ENCODE data around the gene ALOX15B.

ALOX15B gene

GRCh38 chr17:8080208-8080798 is 41.4 kb downstream of the ALOX15B start:
- no peak overlapping the region; the same call in 1 of the 2 replicates for H3K4me3 ChIP-seq (replicated peaks; ENCODE audit: low read depth, low read length)
- DNase-seq (ENCODE audit: extremely low read depth, insufficient read length): no peak
- no peaks in the 10 kb centered on the region for H3K36me3 ChIP-seq (ENCODE audit: control insufficient read depth, insufficient read depth, low read length)
- TF ChIP-seq, protein P1, sequence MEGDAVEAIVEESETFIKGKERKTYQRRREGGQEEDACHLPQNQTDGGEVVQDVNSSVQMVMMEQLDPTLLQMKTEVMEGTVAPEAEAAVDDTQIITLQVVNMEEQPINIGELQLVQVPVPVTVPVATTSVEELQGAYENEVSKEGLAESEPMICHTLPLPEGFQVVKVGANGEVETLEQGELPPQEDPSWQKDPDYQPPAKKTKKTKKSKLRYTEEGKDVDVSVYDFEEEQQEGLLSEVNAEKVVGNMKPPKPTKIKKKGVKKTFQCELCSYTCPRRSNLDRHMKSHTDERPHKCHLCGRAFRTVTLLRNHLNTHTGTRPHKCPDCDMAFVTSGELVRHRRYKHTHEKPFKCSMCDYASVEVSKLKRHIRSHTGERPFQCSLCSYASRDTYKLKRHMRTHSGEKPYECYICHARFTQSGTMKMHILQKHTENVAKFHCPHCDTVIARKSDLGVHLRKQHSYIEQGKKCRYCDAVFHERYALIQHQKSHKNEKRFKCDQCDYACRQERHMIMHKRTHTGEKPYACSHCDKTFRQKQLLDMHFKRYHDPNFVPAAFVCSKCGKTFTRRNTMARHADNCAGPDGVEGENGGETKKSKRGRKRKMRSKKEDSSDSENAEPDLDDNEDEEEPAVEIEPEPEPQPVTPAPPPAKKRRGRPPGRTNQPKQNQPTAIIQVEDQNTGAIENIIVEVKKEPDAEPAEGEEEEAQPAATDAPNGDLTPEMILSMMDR (IDR thresholded peaks at IDR 0.05; ENCODE audit: insufficient read depth, low read length, poor library complexity, severe bottlenecking): no peak
- peaks cover 5% of the 10 kb centered on the region for H3K27me3 ChIP-seq (replicated peaks; ENCODE audit: control insufficient read depth, insufficient read depth, low read length)

GRCh38 chr17:8080799-8081219 is 42.0 kb downstream of the ALOX15B start:
- DNase-seq (ENCODE audit: extremely low read depth, insufficient read length): no peak
- peaks cover 5% of the 10 kb centered on the region for H3K27me3 ChIP-seq (replicated peaks; ENCODE audit: control insufficient read depth, insufficient read depth, low read length)
- no peaks in the 10 kb centered on the region for H3K36me3 ChIP-seq (ENCODE audit: control insufficient read depth, insufficient read depth, low read length)
- TF ChIP-seq, protein P1 (IDR thresholded peaks at IDR 0.05; ENCODE audit: insufficient read depth, low read length, poor library complexity, severe bottlenecking): no peak
- H3K4me3 ChIP-seq (replicated peaks; ENCODE audit: low read depth, low read length): no peak overlapping the region

GRCh38 chr17:8081876-8082275 is 43.0 kb downstream of the ALOX15B start:
- no peak for DNase-seq (ENCODE audit: extremely low read depth, insufficient read length)
- Histone ChIP-seq H3K36me3 (ENCODE audit: control insufficient read depth, insufficient read depth, low read length) (no peaks in the 10 kb centered on the region), H3K27me3 (replicated peaks; ENCODE audit: control insufficient read depth, insufficient read depth, low read length) (peaks cover 5% of the 10 kb centered on the region), H3K4me3 (replicated peaks; ENCODE audit: low read depth, low read length) (no peak overlapping the region)
- TF ChIP-seq, protein P1 (IDR thresholded peaks at IDR 0.05; ENCODE audit: insufficient read depth, low read length, poor library complexity, severe bottlenecking): no peak

- no peaks in the 10 kb centered on the region for H3K36me3 ChIP-seq (ENCODE audit: control insufficient read depth, insufficient read depth, low read length)
- DNase-seq (ENCODE audit: extremely low read depth, insufficient read length): no peak
- TF ChIP-seq, protein P1 (IDR thresholded peaks at IDR 0.05; ENCODE audit: insufficient read depth, low read length, poor library complexity, severe bottlenecking): no peak
These were observed 43.4 kb downstream of the ALOX15B start for GRCh38 chr17:8082292-8082691.

GRCh38 chr17:8084250-8084649 is 45.4 kb downstream of the ALOX15B start:
- no peak for DNase-seq (ENCODE audit: extremely low read depth, insufficient read length)
- Histone ChIP-seq H3K4me3 (replicated peaks; ENCODE audit: low read depth, low read length) (no peak overlapping the region), H3K27me3 (replicated peaks; ENCODE audit: control insufficient read depth, insufficient read depth, low read length) (peaks cover 1% of the 10 kb centered on the region; the same call in 1 of the 2 replicates), H3K36me3 (ENCODE audit: control insufficient read depth, insufficient read depth, low read length) (no peaks in the 10 kb centered on the region)
- TF ChIP-seq, protein P1 (IDR thresholded peaks at IDR 0.05; ENCODE audit: insufficient read depth, low read length, poor library complexity, severe bottlenecking): no peak

More at GRCh38 chr17:8082292-8082691, 43.4 kb downstream of the ALOX15B start:
- no peak overlapping the region for H3K4me3 ChIP-seq (replicated peaks; ENCODE audit: low read depth, low read length)
- H3K27me3 ChIP-seq (replicated peaks; ENCODE audit: control insufficient read depth, insufficient read depth, low read length): peaks cover 5% of the 10 kb centered on the region
